PC-9 (cell line): Measurements from ENCODE around the gene LRP10. TPM values are rescaled to one million over a fixed set of nuclear protein-coding genes. Genes with fewer than 3 reads are reported as not detected.

Source experiments
- BruUV-seq: library from RNA; stranded (reverse); fragments of 400-500 nt; replicated peaks from 2 replicates; lab custom pipeline; 2021; lab: Mats Ljungman, UMichigan
- CTCF ChIA-PET: fragments of 300-600 bp; sonication (Branson Sonifier 250); formaldehyde crosslinking; loops from one replicate; lab custom pipeline; 2022; ENCODE audit warnings: antibody characterized with exemption; lab: Charles Lee
- POLR2A ChIA-PET: fragments of 300-600 bp; sonication (Branson Sonifier 250); formaldehyde crosslinking; loops from one replicate; lab custom pipeline; 2022; ENCODE audit warnings: antibody characterized with exemption; ENCODE audit not compliant: unreplicated experiment; lab: Charles Lee
- DNase-seq, 2 experiments: peaks; one replicate each; pipeline versions ENCODE4 v3.0.0 to v3.0.0-alpha.2; 2015 to 2022; ENCODE audit warnings: mixed read lengths in 1 of 2
- H2AFZ ChIP-seq: fragments of 200-600 bp; sonication (generic); 2 replicates; pipeline ENCODE4 v1.8.1; 2017; ENCODE audit warnings: antibody characterized with exemption
- H3F3A ChIP-seq: fragments of 200-600 bp; sonication (generic); 2 replicates; pipeline ENCODE4 v1.8.1; 2017; ENCODE audit warnings: antibody characterized with exemption, mild to moderate bottlenecking, low read depth; ENCODE audit not compliant: insufficient read depth
- H3K27ac ChIP-seq: fragments of 200-600 bp; sonication (generic); 2 replicates; pipeline ENCODE4 v1.6.1; 2016; ENCODE audit warnings: mixed run types
- H3K27me3 ChIP-seq: fragments of 200-600 bp; sonication (generic); 2 replicates; pipeline ENCODE4 v1.6.1; 2016; ENCODE audit warnings: low read depth, mixed run types; ENCODE audit not compliant: insufficient read depth
- H3K36me3 ChIP-seq: fragments of 200-600 bp; sonication (generic); 2 replicates; pipeline ENCODE4 v1.6.1; 2016; ENCODE audit warnings: low read depth, mixed run types
- H3K4me1 ChIP-seq: fragments of 200-600 bp; sonication (generic); replicated peaks from 2 replicates; pipeline ENCODE4 v1.6.1; 2016; ENCODE audit warnings: mixed run types; ENCODE audit not compliant: insufficient read depth
- H3K4me2 ChIP-seq: fragments of 200-600 bp; sonication (generic); 2 replicates; pipeline ENCODE4 v1.6.1; 2017; ENCODE audit warnings: mixed run types
- H3K4me3 ChIP-seq: fragments of 200-600 bp; sonication (generic); 2 replicates; pipeline ENCODE4 v1.6.1; 2016; ENCODE audit warnings: mixed run types
- H3K79me2 ChIP-seq: fragments of 200-600 bp; sonication (generic); 2 replicates; pipeline ENCODE4 v1.6.1; 2017; ENCODE audit warnings: low read depth, mixed run types
- H3K9me2 ChIP-seq: fragments of 200-600 bp; sonication (generic); 2 replicates; pipeline ENCODE4 v1.8.1; 2017; ENCODE audit warnings: mild to moderate bottlenecking; ENCODE audit not compliant: insufficient read depth
- H3K9me3 ChIP-seq: fragments of 200-600 bp; sonication (generic); 2 replicates; pipeline ENCODE4 v1.8.1; 2016; ENCODE audit warnings: low read depth; ENCODE audit not compliant: insufficient read depth
- H4K20me1 ChIP-seq: fragments of 200-600 bp; sonication (generic); 2 replicates; pipeline ENCODE4 v1.8.1; 2017; ENCODE audit not compliant: insufficient read depth
- EZH2 ChIP-seq: fragments of 200-600 bp; sonication (generic); IDR thresholded peaks from 2 replicates; pipeline ENCODE4 v1.8.0; 2017; ENCODE audit warnings: antibody characterized with exemption, low read depth
- intact Hi-C: fragments of 100-400 bp; cut with micrococcal nuclease; formaldehyde crosslinking; loops from one replicate; pipeline ENCODE4 v1.10.0; 2022; ENCODE audit not compliant: unreplicated experiment
- total RNA-seq: library from RNA; stranded (reverse); gene quantifications from 2 replicates; pipeline ENCODE4 v1.2.3, GENCODE V29; 2021
- TF ChIP-seq, protein P1 (sequence below): fragments of 200-600 bp; sonication (generic); conservative IDR thresholded peaks from 2 replicates; pipeline ENCODE4 v1.6.1; 2017; ENCODE audit warnings: mixed run types, antibody characterized with exemption, mild to moderate bottlenecking, moderate library complexity

Gene LRP10
- total RNA-seq, 1 experiment from 2014 or later, result 61.6 TPM

DNA sequence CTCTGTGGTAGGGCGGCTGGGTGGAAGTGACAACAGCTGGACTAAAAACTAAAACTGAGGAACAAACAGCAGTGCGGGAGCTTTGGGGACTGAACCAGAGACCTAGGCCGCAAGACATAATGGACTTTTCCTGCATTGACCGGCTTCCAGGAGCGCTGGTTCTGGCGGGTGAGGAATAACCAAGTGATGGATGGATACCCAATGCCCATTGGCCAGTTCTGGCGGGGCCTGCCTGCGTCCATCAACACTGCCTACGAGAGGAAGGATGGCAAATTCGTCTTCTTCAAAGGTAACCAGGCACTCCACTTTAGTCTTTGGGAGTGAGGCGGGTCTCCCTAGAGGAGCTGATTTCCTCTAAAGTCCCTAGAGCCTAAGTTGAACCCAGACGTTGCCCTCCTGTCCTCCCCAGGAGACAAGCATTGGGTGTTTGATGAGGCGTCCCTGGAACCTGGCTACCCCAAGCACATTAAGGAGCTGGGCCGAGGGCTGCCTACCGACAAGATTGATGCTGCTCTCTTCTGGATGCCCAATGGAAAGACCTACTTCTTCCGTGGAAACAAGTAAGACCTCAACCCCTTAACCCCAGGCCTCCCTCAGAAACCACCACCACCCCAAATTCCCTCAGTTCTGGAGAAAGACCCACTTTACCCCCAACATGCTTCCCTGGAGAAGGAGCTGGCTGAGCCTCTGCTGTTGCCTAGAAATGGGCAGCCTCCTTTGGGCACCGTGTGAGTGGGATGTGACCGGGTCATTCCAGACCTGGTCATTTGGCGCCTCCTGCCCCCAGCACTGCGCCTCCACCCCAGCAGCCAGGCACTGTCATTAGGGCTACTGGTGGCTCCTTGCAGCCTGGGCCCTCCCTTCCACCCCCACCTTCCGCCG is 27.1 kb upstream of the LRP10 start:
- no peaks in the 10 kb centered on the region for H4K20me1 ChIP-seq
- no peaks in the 10 kb centered on the region for H3K4me1 ChIP-seq
- H3K4me2 ChIP-seq, result no peak overlapping the region
- intact Hi-C loops, result no loop called here
- TF ChIP-seq EZH2, result no peak
- TF ChIP-seq, protein P1, sequence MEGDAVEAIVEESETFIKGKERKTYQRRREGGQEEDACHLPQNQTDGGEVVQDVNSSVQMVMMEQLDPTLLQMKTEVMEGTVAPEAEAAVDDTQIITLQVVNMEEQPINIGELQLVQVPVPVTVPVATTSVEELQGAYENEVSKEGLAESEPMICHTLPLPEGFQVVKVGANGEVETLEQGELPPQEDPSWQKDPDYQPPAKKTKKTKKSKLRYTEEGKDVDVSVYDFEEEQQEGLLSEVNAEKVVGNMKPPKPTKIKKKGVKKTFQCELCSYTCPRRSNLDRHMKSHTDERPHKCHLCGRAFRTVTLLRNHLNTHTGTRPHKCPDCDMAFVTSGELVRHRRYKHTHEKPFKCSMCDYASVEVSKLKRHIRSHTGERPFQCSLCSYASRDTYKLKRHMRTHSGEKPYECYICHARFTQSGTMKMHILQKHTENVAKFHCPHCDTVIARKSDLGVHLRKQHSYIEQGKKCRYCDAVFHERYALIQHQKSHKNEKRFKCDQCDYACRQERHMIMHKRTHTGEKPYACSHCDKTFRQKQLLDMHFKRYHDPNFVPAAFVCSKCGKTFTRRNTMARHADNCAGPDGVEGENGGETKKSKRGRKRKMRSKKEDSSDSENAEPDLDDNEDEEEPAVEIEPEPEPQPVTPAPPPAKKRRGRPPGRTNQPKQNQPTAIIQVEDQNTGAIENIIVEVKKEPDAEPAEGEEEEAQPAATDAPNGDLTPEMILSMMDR, result no peak
- BruUV-seq, result no TSS peak
- no peaks in the 10 kb centered on the region for H3K27me3 ChIP-seq
- H3K9me2 ChIP-seq, result no peaks in the 10 kb centered on the region
- POLR2A ChIA-PET, result no interaction called here
- H2AFZ ChIP-seq, result no peak overlapping the region
- H3K9me3 ChIP-seq, result no peaks in the 10 kb centered on the region
- H3F3A ChIP-seq, result no peaks in the 10 kb centered on the region
- no peaks in the 10 kb centered on the region for H3K36me3 ChIP-seq
- H3K79me2 ChIP-seq, result no peaks in the 10 kb centered on the region
- CTCF ChIA-PET, result interaction anchor here (0.6 kb wide), 1 partner anchor 65 kb away, joined by 4 read pairs; no protein-coding TSS in a partner anchor
- H3K27ac ChIP-seq, result no peak overlapping the region
- no peak for DNase-seq
- no peak overlapping the region for H3K4me3 ChIP-seq

DNA sequence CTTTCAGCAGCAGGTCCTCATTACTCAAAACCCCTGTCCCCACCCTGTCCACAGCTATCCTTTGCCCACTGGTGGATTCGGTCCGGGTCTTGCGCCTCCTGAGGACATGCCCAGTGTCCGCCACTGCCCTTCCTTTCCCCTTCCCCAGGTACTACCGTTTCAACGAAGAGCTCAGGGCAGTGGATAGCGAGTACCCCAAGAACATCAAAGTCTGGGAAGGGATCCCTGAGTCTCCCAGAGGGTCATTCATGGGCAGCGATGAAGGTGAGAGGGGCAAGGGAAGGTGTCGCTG is 26.5 kb upstream of the LRP10 start:
- intact Hi-C loops, result no loop called here
- Histone ChIP-seq H3K27ac (no peak overlapping the region), H3F3A (no peaks in the 10 kb centered on the region), H3K4me3 (no peak overlapping the region), H3K79me2 (no peaks in the 10 kb centered on the region), H3K4me1 (no peaks in the 10 kb centered on the region), H3K9me2 (no peaks in the 10 kb centered on the region), H3K9me3 (no peaks in the 10 kb centered on the region), H2AFZ (no peak overlapping the region), H4K20me1 (no peaks in the 10 kb centered on the region), H3K27me3 (no peaks in the 10 kb centered on the region), H3K4me2 (no peak overlapping the region), H3K36me3 (no peaks in the 10 kb centered on the region)
- ChIA-PET POLR2A (no interaction called here), CTCF (no interaction called here)
- no TSS peak for BruUV-seq
- DNase-seq, result no peak
- TF ChIP-seq, protein P1, result no peak
- TF ChIP-seq EZH2, result no peak

DNA sequence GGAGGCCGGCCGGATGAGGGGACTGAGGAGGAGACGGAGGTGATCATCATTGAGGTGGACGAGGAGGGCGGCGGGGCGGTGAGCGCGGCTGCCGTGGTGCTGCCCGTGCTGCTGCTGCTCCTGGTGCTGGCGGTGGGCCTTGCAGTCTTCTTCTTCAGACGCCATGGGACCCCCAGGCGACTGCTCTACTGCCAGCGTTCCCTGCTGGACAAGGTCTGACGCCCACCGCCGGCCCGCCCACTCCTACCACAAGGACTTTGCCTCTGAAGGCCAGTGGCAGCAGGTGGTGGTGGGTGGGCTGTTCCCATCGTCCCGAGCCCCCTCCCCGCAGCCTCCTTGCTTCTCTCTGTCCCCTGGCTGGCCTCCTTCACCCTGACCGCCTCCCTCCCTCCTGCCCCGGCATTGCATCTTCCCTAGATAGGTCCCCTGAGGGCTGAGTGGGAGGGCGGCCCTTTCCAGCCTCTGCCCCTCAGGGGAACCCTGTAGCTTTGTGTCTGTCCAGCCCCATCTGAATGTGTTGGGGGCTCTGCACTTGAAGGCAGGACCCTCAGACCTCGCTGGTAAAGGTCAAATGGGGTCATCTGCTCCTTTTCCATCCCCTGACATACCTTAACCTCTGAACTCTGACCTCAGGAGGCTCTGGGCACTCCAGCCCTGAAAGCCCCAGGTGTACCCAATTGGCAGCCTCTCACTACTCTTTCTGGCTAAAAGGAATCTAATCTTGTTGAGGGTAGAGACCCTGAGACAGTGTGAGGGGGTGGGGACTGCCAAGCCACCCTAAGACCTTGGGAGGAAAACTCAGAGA is 25.5 kb upstream of the LRP10 start:
- Histone ChIP-seq H2AFZ (no peak overlapping the region), H3K4me1 (no peaks in the 10 kb centered on the region; the same call in 1 of the 2 replicates), H3K4me2 (no peak overlapping the region), H4K20me1 (no peaks in the 10 kb centered on the region), H3K79me2 (no peaks in the 10 kb centered on the region), H3K9me3 (no peaks in the 10 kb centered on the region), H3F3A (no peaks in the 10 kb centered on the region), H3K36me3 (no peaks in the 10 kb centered on the region), H3K27ac (no peak overlapping the region), H3K9me2 (no peaks in the 10 kb centered on the region), H3K4me3 (no peak overlapping the region), H3K27me3 (no peaks in the 10 kb centered on the region)
- BruUV-seq, result no TSS peak
- intact Hi-C loops, result no loop called here
- DNase-seq, result no peak
- POLR2A ChIA-PET, result no interaction called here
- CTCF ChIA-PET, result no interaction called here
- TF ChIP-seq, protein P1, result no peak
- no peak for TF ChIP-seq EZH2
